Nephron (organoid): ENCODE results near the gene SC5D.

Experiments used
- H3K27ac Mint-ChIP-seq, 3 experiments: 2 replicates each; pipeline ENCODE4 v1.8.0; 2020; ENCODE audit warnings: mixed read lengths in 3 of 3, mild to moderate bottlenecking in 2 of 3, moderate library complexity in 1 of 3
- H3K27me3 Mint-ChIP-seq: 2 replicates; pipeline ENCODE4 v1.8.0; 2021; ENCODE audit warnings: low read depth, mild to moderate bottlenecking, moderate library complexity, mixed read lengths
- H3K36me3 Mint-ChIP-seq: 2 replicates; pipeline ENCODE4 v1.8.0; 2020; ENCODE audit warnings: low read depth, mixed read lengths
- H3K4me1 Mint-ChIP-seq: 2 replicates; pipeline ENCODE4 v1.8.0; 2020; ENCODE audit warnings: mixed read lengths
- H3K4me3 Mint-ChIP-seq, 3 experiments: 2 replicates each; pipeline ENCODE4 v1.8.0; 2020; ENCODE audit warnings: mild to moderate bottlenecking in 3 of 3, mixed read lengths in 3 of 3, moderate library complexity in 2 of 3
- H3K9me3 Mint-ChIP-seq: 2 replicates; pipeline ENCODE4 v1.8.0; 2020; ENCODE audit warnings: mixed read lengths
- TF ChIP-seq, protein P1 (sequence below), 3 experiments: fragments of 200-600 bp; sonication (generic); IDR thresholded peaks; one replicate each; pipeline ENCODE4 v1.5.0; 2021; ENCODE audit warnings: antibody characterized with exemption in 3 of 3; ENCODE audit not compliant: unreplicated experiment in 3 of 3

SC5D gene

DNA sequence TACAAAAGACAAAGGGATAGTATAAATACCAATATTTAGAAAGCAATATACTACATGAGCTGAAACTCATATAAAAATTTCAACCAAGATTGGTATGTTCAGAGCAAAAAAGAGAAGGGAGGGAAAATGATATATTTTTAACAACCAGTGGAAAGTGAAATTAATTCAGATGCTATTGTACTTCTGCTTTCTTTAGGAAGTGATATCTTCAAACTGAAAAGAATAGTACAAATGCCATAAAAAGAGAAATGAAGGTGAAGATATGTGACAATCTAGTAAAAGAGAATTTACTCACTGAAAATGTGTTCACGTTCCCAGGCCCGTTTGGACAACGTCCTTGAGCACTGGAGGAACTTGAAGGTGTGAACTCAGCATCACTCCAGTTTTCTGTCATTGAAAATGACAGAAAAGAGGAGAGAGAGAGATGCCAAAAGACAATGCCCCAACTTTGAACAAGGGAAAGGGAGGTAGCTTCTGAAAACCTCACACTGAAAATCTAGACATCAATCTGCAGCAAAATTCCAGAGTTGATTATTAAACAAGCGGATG, 47.5 kb downstream of the SC5D start:
- H3K9me3 Mint-ChIP-seq = no peaks in the 10 kb centered on the region
- TF ChIP-seq, protein P1, sequence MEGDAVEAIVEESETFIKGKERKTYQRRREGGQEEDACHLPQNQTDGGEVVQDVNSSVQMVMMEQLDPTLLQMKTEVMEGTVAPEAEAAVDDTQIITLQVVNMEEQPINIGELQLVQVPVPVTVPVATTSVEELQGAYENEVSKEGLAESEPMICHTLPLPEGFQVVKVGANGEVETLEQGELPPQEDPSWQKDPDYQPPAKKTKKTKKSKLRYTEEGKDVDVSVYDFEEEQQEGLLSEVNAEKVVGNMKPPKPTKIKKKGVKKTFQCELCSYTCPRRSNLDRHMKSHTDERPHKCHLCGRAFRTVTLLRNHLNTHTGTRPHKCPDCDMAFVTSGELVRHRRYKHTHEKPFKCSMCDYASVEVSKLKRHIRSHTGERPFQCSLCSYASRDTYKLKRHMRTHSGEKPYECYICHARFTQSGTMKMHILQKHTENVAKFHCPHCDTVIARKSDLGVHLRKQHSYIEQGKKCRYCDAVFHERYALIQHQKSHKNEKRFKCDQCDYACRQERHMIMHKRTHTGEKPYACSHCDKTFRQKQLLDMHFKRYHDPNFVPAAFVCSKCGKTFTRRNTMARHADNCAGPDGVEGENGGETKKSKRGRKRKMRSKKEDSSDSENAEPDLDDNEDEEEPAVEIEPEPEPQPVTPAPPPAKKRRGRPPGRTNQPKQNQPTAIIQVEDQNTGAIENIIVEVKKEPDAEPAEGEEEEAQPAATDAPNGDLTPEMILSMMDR (IDR thresholded peaks at IDR 0.05; ENCODE audit: unreplicated experiment in 3 of 3) = no peak
- H3K36me3 Mint-ChIP-seq = no peaks in the 10 kb centered on the region
- peaks cover 22% of the 10 kb centered on the region for H3K27me3 Mint-ChIP-seq
- no peak overlapping the region for H3K27ac Mint-ChIP-seq
- H3K4me3 Mint-ChIP-seq = no peak overlapping the region
- peaks cover 4% of the 10 kb centered on the region for H3K4me1 Mint-ChIP-seq

DNA sequence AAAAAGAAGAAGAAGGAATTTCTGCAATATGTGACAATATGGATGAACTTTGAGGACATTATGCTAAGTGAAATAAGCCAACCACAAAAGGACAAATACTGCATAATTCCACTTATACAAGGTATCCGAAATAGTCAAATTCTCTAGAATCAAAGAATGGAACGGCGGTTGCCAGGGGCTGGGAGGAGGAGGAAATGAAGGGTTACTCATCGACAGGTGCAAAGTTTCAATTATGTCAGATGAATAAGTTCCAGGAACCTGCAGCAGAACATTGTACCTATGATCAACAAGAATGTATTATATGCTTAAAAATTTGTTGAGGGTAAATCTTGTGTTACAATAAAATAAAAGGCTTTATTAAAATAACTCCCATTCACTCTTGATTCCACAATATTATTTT, 49.0 kb downstream of the SC5D start:
- Mint-ChIP-seq H3K4me3 (no peak overlapping the region), H3K27me3 (peaks cover 20% of the 10 kb centered on the region), H3K27ac (no peak overlapping the region), H3K9me3 (no peaks in the 10 kb centered on the region), H3K4me1 (peaks cover under 1% of the 10 kb centered on the region), H3K36me3 (no peaks in the 10 kb centered on the region)
- TF ChIP-seq, protein P1 (IDR thresholded peaks at IDR 0.05; ENCODE audit: unreplicated experiment in 3 of 3) = no peak

DNA sequence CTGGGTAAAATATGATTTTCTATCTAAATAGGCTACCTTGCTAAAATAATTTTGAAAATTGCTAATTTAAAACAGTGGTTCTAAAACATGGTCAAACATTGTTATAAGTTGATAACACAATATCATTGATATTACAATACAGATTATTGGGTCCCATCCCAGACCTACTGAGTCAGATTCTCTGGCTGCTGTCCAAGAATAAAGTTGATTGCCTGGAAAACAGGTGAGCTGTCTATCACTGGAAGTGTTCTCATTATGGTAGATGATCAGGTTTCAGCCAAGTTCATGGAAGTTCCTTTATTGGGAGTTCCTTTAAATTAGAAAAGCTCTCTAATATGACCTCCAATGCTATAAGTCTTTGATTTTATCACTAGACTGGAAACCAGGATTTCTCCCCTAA, 52.3 kb downstream of the SC5D start:
- Mint-ChIP-seq H3K9me3 (no peaks in the 10 kb centered on the region), H3K36me3 (no peaks in the 10 kb centered on the region), H3K27ac (no peak overlapping the region), H3K27me3 (peaks cover 17% of the 10 kb centered on the region), H3K4me3 (no peak overlapping the region), H3K4me1 (peaks cover 24% of the 10 kb centered on the region)
- TF ChIP-seq, protein P1 (IDR thresholded peaks at IDR 0.05; ENCODE audit: unreplicated experiment in 3 of 3) = no peak

DNA sequence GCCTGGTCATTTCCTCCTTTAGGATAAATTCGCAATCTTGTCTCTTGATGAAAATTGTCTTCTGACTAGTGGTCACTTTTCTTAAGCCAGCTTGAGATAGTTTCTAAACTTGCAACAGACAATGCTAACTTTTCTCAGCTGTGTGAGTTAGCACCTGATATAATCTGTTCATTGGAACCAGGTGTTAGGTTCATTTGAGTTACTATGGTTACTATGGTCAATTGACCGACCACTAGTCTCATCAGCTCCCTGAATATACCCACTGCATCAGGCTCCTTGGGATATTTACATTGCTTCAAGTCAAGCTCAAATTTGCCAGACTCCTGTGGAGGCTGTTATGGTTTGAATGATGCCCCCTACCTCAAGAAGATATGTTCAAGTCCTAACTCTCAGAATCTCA, 54.5 kb downstream of the SC5D start:
- no peaks in the 10 kb centered on the region for H3K36me3 Mint-ChIP-seq

DNA sequence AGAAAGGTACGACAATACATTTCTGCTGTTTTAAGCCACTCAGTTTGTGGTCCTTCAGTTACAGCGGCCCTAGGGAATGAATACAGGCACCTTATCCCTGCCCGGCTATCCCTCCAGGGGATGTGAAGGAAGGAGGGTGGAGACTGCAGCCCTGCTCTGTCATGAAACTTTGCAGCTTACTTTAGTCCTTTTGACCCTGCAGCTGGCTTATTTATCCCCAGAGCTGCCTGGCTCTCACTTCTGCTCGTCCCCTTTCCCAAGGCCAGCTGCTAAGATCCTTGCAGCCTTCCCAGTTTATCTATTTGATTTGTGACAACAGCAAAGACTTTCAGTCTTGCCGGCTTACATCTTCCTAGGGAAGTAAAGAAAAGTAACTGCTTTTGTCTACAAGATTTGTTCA, 55.2 kb downstream of the SC5D start:
- Mint-ChIP-seq H3K4me1 (peaks cover 54% of the 10 kb centered on the region), H3K9me3 (no peaks in the 10 kb centered on the region), H3K36me3 (no peaks in the 10 kb centered on the region), H3K4me3 (no peak overlapping the region), H3K27ac (no peak overlapping the region), H3K27me3 (peaks cover 17% of the 10 kb centered on the region)
- TF ChIP-seq, protein P1 (IDR thresholded peaks at IDR 0.05; ENCODE audit: unreplicated experiment in 3 of 3) = no peak

More for the DNA sequence above, 54.5 kb downstream of the SC5D start:
- H3K4me3 Mint-ChIP-seq = no peak overlapping the region
- H3K4me1 Mint-ChIP-seq = peaks cover 47% of the 10 kb centered on the region
- H3K9me3 Mint-ChIP-seq = no peaks in the 10 kb centered on the region
- no peak overlapping the region for H3K27ac Mint-ChIP-seq
- TF ChIP-seq, protein P1 (IDR thresholded peaks at IDR 0.05; ENCODE audit: unreplicated experiment in 3 of 3) = no peak
- H3K27me3 Mint-ChIP-seq = peaks cover 17% of the 10 kb centered on the region

DNA sequence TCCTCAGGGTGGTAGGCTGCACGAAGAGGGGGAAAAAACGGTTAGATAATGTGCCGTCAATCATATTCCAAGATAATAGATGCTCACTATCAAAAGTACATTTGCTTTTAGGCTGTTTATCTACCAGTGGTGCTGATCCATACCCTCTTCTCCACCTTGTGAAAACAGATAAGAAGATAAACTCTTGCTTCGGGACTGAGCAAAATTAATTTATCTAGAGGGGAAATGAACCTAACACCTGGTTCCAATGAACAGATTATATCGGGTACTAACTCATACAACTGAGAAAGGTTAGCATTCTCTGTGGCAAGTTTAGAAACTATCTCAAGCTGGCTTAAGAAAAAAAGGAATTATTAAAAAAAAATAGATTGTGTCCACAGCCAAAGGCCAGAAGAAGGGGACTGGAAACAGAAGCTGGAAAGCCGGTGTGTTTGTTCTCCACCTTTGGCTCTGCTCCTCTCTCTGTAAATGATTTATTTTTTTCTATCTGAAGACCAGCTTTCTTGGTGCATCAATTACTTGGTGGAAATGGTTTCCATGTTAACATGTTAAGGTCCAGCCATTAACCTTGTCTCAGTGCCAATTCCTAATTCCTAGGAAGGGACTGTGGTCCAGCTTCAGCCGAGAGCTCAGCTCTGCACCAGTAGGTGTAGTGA, 55.8 kb downstream of the SC5D start:
- Mint-ChIP-seq H3K27ac (no peak overlapping the region), H3K4me3 (no peak overlapping the region), H3K4me1 (peaks cover 59% of the 10 kb centered on the region), H3K9me3 (no peaks in the 10 kb centered on the region), H3K27me3 (peaks cover 17% of the 10 kb centered on the region), H3K36me3 (no peaks in the 10 kb centered on the region)
- TF ChIP-seq, protein P1 (IDR thresholded peaks at IDR 0.05; ENCODE audit: unreplicated experiment in 3 of 3) = no peak
